GM10248 (cell line): Measurements from ENCODE around the gene OVCA2.
A peak's percentile ranks its signal among the peaks of the same experiment; 100 is the strongest.

Experiments
- CTCF ChIA-PET: fragments of 300-600 bp; sonication (Branson Sonifier 250); formaldehyde crosslinking; extraction: SDS; loops from one replicate; lab custom pipeline; 2021; ENCODE audit warnings: antibody characterized with exemption; lab: Yijun Ruan, JAX
- POLR2A ChIA-PET: fragments of 350-650 bp; sonication (Branson Sonifier 250); formaldehyde crosslinking; extraction: SDS; loops from one replicate; lab custom pipeline; 2020; ENCODE audit warnings: antibody characterized with exemption; lab: Yijun Ruan, JAX
- DNase-seq: peaks from one replicate; pipeline ENCODE4 v3.0.0; 2012; ENCODE audit errors: extremely low spot score
- CTCF ChIP-seq: IDR thresholded peaks from 2 replicates; pipeline ENCODE4 v1.5.1; 2012; ENCODE audit warnings: mild to moderate bottlenecking, low read depth; ENCODE audit errors: extremely low read depth, missing control alignments, control extremely low read depth

The OVCA2 gene

GRCh38 chr17:2030779-2031163, 11.1 kb upstream of the OVCA2 start:
- peak; percentile 48 for TF ChIP-seq CTCF
- ChIA-PET POLR2A (no interaction called here), CTCF (interaction anchor here (1.6 to 4.8 kb wide), 3 partner anchors 10 to 387 kb away, joined by 4 to 20 read pairs (median 5); partner anchors contain the start of gene OVCA2)
- DNase-seq: no peak

GRCh38 chr17:2033153-2033552, 8.7 kb upstream of the OVCA2 start:
- ChIA-PET POLR2A (no interaction called here), CTCF (interaction anchor here (1.1 to 4.8 kb wide), 2 partner anchors 8 to 280 kb away, joined by 3 to 20 read pairs; partner anchors contain the start of gene OVCA2)
- no peak for DNase-seq
- no peak for TF ChIP-seq CTCF

- TF ChIP-seq CTCF: no peak
- CTCF ChIA-PET: interaction anchor here (1.1 kb wide), 1 partner anchor 279 kb away, joined by 3 read pairs; no protein-coding TSS in a partner anchor
- POLR2A ChIA-PET: interaction anchor here (0.6 kb wide), 1 partner anchor 368 kb away, joined by 3 read pairs; no protein-coding TSS in a partner anchor
- no peak for DNase-seq
Observed at GRCh38 chr17:2034157-2034556, 7.7 kb upstream of the OVCA2 start.

GRCh38 chr17:2034806-2035540, 6.8 kb upstream of the OVCA2 start:
- POLR2A ChIA-PET: interaction anchor here (0.6 kb wide), 1 partner anchor 371 kb away, joined by 5 read pairs; no protein-coding TSS in a partner anchor
- TF ChIP-seq CTCF: no peak
- DNase-seq: no peak
- CTCF ChIA-PET: no interaction called here

- TF ChIP-seq CTCF: no peak
- CTCF ChIA-PET: no interaction called here
- DNase-seq: no peak
- POLR2A ChIA-PET: interaction anchor here (0.6 kb wide), 1 partner anchor 372 kb away, joined by 5 read pairs; no protein-coding TSS in a partner anchor
Observed at GRCh38 chr17:2035541-2036488, 6.0 kb upstream of the OVCA2 start.

- ChIA-PET CTCF (interaction anchor here (1.0 to 1.6 kb wide), 3 partner anchors 8 to 128 kb away, joined by 3 read pairs; no protein-coding TSS in a partner anchor), POLR2A (interaction anchor here (0.9 kb wide), 1 partner anchor 321 kb away, joined by 3 read pairs; no protein-coding TSS in a partner anchor)
- no peak for TF ChIP-seq CTCF
- DNase-seq: no peak
Observed at GRCh38 chr17:2037155-2037554, 4.7 kb upstream of the OVCA2 start.
